GM21723 (cell line): ENCODE results near the gene MYL9.

ENCODE experiments used
- ATAC-seq: cut with Tn5 transposase; IDR thresholded peaks from one replicate; pipeline ENCODE4 v1.9.1; 2021; ENCODE audit warnings: mild to moderate bottlenecking, moderate library complexity; ENCODE audit not compliant: unreplicated experiment

The MYL9 gene

DNA sequence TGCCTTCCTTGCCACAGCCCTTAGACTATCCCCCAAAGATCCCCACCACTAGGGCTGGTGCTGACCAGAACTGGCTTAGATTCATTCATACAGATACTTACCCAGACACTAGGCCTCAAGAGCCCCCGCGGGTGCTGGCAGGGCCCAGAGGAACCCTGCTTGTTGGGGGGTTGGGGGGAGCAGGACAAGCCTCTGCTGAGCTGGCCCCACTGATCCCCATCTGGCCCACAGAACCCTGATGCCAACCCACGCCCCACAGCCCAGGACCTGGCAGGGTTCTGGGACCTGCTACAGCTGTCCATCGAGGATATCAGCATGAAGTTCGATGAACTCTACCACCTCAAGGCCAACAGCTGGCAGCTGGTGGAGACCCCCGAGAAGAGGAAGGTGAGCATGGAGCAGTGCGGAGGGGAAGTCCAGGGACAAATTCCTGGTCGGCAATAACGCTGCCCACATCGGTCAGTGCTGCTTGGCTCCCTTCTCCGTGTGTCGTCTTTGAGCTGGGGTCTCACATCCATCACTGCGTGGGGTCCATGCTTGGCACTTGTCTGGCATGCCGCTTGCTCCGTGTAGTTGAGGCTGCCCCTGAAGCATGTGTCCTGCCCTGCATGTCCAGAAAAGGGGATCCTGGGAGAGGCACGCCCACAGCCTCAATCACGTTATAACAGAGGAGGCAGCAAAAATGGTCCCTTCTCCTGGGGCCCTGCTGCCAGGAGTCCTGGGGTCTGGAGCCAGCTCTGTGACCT, 15.5 kb upstream of the MYL9 start:
- ATAC-seq, result no peak

DNA sequence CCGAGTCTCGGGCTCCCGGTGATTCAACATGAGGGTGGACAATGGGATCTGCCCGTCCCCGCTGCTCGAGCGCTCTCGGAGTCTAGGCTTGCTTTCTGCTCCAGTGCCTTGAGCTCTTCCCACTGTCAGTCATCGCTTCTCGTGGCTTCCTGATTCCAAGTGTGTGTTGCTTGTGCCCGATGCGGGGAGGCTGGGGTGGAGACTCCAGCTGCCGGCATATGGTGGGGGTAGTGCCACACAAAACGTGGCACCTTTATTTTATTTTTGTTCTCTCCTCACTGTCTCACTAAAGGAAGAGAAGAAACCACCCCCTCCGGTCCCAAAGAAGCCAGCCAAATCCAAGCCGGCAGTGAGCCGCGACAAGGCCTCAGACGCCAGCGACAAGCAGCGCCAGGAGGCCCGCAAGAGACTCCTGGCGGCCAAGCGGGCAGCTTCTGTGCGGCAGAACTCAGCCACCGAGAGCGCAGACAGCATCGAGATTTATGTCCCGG, 14.8 kb upstream of the MYL9 start:
- ATAC-seq, result no peak

- no peak for ATAC-seq
These were observed 13.8 kb upstream of the MYL9 start for GRCh38 chr20:36527331-36528125.

DNA sequence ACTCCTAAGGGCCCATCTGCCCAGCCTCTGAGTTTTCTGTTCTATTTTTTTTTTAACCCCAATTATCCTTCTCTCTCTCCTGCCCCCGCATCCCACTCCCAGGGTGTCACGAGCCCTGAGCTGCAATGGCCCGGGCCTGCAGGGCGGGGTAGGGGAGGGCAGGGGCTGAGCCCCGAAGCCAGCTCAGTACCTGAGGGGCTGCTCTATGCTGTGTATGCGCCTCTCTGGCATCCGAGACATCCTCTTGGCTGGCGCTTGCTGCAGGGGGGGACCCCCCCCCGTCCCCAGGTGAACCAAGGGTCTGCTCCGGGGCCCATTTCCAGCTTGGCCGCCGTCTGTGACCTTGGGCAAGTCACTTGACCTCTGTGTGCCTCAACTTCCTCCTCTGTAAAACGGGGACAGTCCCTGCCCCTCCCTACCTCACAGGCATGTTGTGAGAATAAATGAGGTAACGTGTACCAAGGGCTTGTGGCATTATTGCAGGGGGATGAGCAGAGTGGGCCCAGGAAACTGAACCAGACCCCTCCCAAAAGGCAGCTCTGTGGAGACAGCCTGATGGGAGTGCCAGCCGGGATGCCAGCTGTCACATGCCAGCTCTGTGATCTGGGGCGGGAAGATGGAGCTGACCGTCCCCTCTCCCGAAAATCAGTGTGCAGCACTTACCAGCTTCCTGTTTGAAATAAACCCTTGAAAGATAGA, 13.0 kb upstream of the MYL9 start:
- no peak for ATAC-seq

- no peak for ATAC-seq
These were observed 12.4 kb upstream of the MYL9 start for GRCh38 chr20:36528875-36529417.

DNA sequence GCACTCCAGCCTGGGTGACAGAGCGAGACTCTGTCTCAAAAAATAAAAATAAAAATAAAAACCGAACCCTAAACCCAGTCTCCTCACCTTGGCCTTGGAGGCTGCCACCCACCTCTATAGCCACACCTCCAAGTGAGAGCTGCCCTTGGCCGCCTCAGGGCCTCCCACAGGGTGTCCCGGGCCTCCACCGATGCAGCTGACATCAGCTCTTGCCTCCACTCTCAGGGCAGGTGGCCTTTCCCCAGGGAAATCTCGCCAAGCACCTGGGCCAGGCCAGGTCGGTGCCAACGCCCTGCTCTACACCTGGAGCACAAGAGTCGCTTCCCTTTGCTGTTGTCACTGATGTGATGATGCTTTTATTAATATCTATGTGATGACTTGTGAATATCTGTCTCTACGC, 8.9 kb upstream of the MYL9 start:
- ATAC-seq, result no peak

DNA sequence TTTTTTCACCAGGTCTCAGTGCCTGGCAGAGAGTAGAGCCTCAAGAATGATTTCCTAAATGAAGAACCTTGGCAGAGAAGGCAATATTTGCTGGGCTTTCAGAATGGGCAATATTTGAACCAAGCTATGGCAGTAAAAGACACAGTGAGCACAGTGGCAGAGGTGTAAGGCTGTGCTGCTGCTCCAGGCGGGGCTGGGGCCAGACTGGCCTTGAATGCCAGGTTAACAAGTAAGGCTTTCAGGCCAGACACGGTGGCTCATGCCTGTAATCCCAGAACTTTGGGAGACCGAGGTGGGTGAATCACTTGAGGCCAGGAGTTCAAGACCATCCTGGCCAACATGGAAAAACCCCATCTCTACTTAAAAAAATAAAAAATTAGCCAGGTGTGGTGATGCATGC, 8.5 kb upstream of the MYL9 start:
- no peak for ATAC-seq

DNA sequence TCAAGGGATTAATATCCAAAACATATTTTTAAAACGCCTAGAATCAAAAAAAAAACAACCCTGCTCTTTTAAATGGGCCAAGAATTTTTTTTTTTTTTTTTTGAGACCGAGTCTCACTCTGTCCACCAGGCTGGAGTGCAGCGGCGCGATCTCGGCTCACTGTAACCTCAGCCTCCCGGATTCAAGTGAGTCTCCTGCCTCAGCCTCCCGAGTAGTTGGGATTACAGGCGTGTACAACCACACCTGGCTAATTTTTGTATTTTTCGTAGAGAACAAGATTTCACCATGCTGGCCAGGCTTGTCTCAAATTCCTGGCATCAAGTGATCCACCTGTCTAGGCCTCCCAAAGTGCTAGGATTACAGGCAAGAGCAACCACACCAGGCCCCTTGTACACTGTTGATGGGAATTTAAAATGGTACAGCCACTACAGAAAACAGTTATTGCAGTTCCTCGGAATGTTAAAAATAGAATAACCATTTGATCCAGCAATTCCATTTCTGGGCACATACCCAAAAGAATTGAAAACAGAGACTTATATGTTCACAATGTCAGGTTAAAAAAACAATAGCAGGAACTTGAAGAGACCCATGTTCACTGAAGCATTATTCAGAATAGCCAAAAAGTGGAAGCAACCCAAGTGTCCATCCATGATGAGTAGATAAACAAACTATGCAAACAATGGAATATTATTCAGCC, 3.1 kb upstream of the MYL9 start:
- ATAC-seq, result no peak

DNA sequence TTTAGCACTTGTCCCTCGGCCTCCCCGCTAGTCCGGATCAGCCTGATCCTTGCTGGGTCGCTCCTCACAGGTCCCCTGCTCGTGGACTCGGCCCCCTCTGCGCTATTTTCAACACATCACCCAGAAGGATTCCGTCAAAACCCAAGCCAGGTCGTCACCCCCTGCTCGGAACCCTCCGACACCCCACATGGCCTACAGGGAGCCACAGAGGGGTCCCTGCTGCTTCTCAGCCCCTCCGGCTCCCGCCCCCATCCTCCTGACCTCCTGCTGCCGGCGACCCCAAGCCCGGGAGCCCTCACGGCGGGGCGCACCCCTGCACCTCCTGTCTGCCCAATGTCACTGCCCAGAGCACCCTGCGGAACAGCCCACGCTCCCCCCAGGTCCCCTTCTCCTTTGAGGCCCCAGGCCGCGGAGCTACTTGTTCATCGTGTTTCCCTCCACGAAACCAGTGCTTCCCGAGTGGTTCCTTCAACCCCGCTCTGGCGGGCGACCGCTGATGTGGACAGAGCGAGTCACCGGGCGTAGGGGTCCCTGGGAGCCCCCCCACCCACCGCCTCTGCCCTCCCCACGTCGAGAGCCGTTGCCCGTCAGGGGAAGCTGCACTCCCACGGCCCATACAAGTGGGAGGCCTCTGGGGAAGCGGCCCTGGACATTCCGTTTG, 638 bp upstream of the MYL9 start:
- no peak for ATAC-seq

DNA sequence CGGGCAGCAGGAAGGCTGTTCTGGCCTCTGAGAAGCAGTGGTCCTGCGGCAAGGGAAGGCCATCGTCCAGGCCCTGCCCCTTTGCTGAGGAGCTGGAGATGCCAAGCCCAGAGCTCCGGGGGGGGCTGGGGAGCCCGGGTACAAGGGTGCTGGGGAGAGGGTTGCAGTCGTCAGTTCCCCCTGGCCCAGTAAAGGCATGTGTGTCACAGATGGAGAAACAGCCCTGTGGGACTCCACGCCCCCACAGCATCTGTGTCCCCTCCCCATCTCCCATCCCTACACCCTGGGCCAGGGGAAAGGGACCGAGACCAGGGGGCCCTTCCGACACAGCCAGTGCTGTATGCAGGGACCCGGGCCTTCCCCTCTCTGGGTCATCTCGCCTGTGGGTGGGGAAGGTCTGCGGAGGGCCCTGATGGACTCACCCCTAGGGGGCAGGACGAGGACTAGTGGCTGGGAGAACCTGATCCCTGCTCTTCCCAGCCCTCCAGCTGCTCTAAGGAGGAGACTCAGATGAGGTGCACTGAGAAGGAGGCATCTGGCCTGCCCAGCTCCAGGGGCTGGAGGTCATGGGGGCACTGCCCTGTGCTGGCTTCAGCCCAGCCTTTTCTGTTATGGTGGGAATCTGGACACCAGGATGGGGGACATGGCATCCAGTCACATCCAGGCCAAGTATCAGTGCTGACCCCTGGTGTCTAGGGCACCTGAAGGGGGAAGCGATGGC, 609 bp downstream of the MYL9 start:
- ATAC-seq, result no peak

DNA sequence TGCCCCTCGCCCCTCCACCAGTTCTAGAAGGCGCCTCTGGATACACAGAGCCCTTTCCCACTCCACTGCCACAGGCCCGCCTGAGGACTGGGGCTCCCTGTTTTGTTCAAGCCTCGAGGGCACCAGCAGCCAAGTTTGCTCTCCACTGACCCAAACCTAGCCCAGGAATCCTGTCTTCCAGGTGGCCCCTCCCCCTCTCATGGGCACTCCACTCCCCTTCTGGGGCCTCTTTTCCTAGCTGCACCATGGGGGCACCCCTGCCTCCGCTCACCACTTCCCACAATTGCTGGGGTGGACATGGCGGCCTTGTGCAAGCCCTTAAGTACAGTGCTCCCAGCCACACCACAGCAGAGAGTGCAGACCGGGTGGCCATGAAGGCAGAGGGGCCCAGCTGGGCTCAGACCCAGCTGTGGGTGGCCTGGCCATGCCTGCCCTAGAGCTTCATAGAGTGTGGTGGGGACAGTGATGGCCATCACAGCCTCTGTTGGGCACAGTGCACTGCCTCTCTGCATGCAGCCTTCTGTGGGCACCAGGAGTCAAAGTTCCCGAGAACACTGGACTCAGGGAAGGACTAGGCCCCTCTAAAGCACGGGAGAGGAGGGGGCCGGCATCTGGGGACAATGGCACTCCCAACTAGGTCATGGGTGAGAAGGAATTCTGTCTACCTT, 1.3 kb downstream of the MYL9 start:
- no peak for ATAC-seq

GRCh38 chr20:36543184-36544133, 2.1 kb downstream of the MYL9 start:
- ATAC-seq, result no peak

GRCh38 chr20:36544134-36545018, 3.1 kb downstream of the MYL9 start:
- no peak for ATAC-seq

GRCh38 chr20:36546111-36546736, 4.9 kb downstream of the MYL9 start:
- ATAC-seq, result no peak

GRCh38 chr20:36547186-36548005, 6.1 kb downstream of the MYL9 start:
- no peak for ATAC-seq

- ATAC-seq, result no peak
These were observed 6.6 kb downstream of the MYL9 start for GRCh38 chr20:36548006-36548315.
